OCI-LY7 (cell line): ENCODE measurements around the gene MAP6. TPM values are rescaled to one million over a fixed set of nuclear protein-coding genes. Genes with fewer than 3 reads are reported as not detected.

ENCODE experiments used
- Bru-seq: library from RNA; stranded (reverse); fragments of 400-500 nt; gene quantifications from one replicate; lab custom pipeline; 2021; lab: Mats Ljungman, UMichigan
- BruChase-seq, 2 experiments: library from RNA; stranded (reverse); fragments of 400-500 nt; gene quantifications; one replicate each; lab custom pipeline; 2021; lab: Mats Ljungman, UMichigan
- BruUV-seq: library from RNA; stranded (reverse); fragments of 400-500 nt; replicated peaks from 2 replicates; lab custom pipeline; 2021; lab: Mats Ljungman, UMichigan
- CTCF ChIA-PET: fragments of 300-600 bp; sonication (Branson Sonifier 250); formaldehyde crosslinking; loops from one replicate; lab custom pipeline; 2022; ENCODE audit warnings: antibody characterized with exemption; ENCODE audit not compliant: unreplicated experiment; lab: Charles Lee
- POLR2A ChIA-PET: fragments of 300-600 bp; sonication (Branson Sonifier 250); formaldehyde crosslinking; loops from one replicate; lab custom pipeline; 2022; ENCODE audit warnings: antibody characterized with exemption; lab: Charles Lee
- DNase-seq: peaks from one replicate; pipeline ENCODE4 v3.0.0-alpha.2; 2015; ENCODE audit warnings: low spot score
- H2AFZ ChIP-seq: fragments of 200-600 bp; sonication (generic), shearing (Covaris generic); 2 replicates; pipeline ENCODE4 v1.6.1; 2014; ENCODE audit warnings: mild to moderate bottlenecking, antibody characterized with exemption, low read length, moderate library complexity
- H3K27ac ChIP-seq: fragments of 200-600 bp; sonication (generic); 2 replicates; pipeline ENCODE4 v1.5.1; 2014; ENCODE audit warnings: mixed run types, low read depth, mild to moderate bottlenecking, moderate library complexity, low read length, inconsistent platforms; ENCODE audit not compliant: poor library complexity, severe bottlenecking
- H3K36me3 ChIP-seq: fragments of 200-600 bp; sonication (generic); 2 replicates; pipeline ENCODE4 v1.6.1; 2014; ENCODE audit warnings: mild to moderate bottlenecking, antibody characterized with exemption, low read length, moderate library complexity, mixed read lengths; ENCODE audit not compliant: insufficient read depth
- H3K4me1 ChIP-seq: fragments of 200-600 bp; sonication (generic); 2 replicates; pipeline ENCODE4 v1.5.1; 2014; ENCODE audit warnings: mild to moderate bottlenecking, low read length; ENCODE audit not compliant: insufficient read depth, poor library complexity, severe bottlenecking
- H3K4me2 ChIP-seq: fragments of 200-600 bp; sonication (generic); 2 replicates; pipeline ENCODE4 v1.6.1; 2014; ENCODE audit warnings: mild to moderate bottlenecking, low read length
- H3K4me3 ChIP-seq: fragments of 200-600 bp; sonication (generic); 2 replicates; pipeline ENCODE4 v1.5.1; 2014; ENCODE audit warnings: mild to moderate bottlenecking, low read depth, low read length; ENCODE audit not compliant: poor library complexity, severe bottlenecking
- H3K79me2 ChIP-seq: fragments of 200-600 bp; sonication (generic); 2 replicates; pipeline ENCODE4 v1.6.1; 2016; ENCODE audit warnings: low read depth, mild to moderate bottlenecking, low read length, moderate library complexity, mixed read lengths; ENCODE audit not compliant: insufficient read depth
- H3K9me2 ChIP-seq: fragments of 200-600 bp; sonication (generic); 2 replicates; pipeline ENCODE4 v1.6.1; 2016; ENCODE audit warnings: mild to moderate bottlenecking, low read length, mixed read lengths; ENCODE audit not compliant: insufficient read depth
- H3K9me3 ChIP-seq: fragments of 200-600 bp; sonication (generic); 2 replicates; pipeline ENCODE4 v1.6.1; 2014; ENCODE audit warnings: mild to moderate bottlenecking, mixed run types, low read length, mixed read lengths
- H4K20me1 ChIP-seq: fragments of 200-600 bp; sonication (generic); 2 replicates; pipeline ENCODE4 v1.6.1; 2014; ENCODE audit warnings: mild to moderate bottlenecking, antibody characterized with exemption, low read length, moderate library complexity, mixed read lengths; ENCODE audit not compliant: insufficient read depth
- CTCF ChIP-seq: fragments of 200-600 bp; sonication (generic); conservative IDR thresholded peaks from 2 replicates; pipeline ENCODE4 v1.5.1; 2014; ENCODE audit warnings: mild to moderate bottlenecking, antibody characterized with exemption, low read length, moderate library complexity, mixed read lengths
- EZH2phosphoT487 ChIP-seq: fragments of 200-600 bp; sonication (generic); IDR thresholded peaks from 2 replicates; pipeline ENCODE4 v1.6.1; 2018; ENCODE audit warnings: low read depth, borderline replicate concordance, mild to moderate bottlenecking, mixed run types, antibody characterized with exemption, low read length, moderate library complexity, mixed read lengths
- intact Hi-C: fragments of 100-400 bp; cut with micrococcal nuclease; formaldehyde crosslinking; loops from one replicate; pipeline ENCODE4 v1.10.0; 2022; ENCODE audit not compliant: unreplicated experiment
- long read RNA-seq: library from polyadenylated mRNA; stranded (forward); transcript quantifications from one replicate; pipeline ENCODE4 v2.0.0, GENCODE V29; 2022
- total RNA-seq, 2 experiments: library from RNA; depleted of rRNA in 1 of 2; stranded (reverse); fragments of >200 nt in 1 of 2; shearing (Covaris generic) in 1 of 2; gene quantifications; 2 replicates each; pipeline ENCODE4 v1.2.3, GENCODE V29; 2014 to 2022

The MAP6 gene
- not detected in 2 replicates for total RNA-seq (2014; rRNA removed; shearing (Covaris generic))
- not detected in 2 replicates for total RNA-seq (2022)
- not detected for Bru-seq, nascent RNA
- not detected for BruChase-seq, experiment 1, labeled RNA remaining after a 6-hour chase
- BruChase-seq, experiment 2, labeled RNA remaining after a 2-hour chase, result not detected
- long read RNA-seq, result 0 reads

DNA sequence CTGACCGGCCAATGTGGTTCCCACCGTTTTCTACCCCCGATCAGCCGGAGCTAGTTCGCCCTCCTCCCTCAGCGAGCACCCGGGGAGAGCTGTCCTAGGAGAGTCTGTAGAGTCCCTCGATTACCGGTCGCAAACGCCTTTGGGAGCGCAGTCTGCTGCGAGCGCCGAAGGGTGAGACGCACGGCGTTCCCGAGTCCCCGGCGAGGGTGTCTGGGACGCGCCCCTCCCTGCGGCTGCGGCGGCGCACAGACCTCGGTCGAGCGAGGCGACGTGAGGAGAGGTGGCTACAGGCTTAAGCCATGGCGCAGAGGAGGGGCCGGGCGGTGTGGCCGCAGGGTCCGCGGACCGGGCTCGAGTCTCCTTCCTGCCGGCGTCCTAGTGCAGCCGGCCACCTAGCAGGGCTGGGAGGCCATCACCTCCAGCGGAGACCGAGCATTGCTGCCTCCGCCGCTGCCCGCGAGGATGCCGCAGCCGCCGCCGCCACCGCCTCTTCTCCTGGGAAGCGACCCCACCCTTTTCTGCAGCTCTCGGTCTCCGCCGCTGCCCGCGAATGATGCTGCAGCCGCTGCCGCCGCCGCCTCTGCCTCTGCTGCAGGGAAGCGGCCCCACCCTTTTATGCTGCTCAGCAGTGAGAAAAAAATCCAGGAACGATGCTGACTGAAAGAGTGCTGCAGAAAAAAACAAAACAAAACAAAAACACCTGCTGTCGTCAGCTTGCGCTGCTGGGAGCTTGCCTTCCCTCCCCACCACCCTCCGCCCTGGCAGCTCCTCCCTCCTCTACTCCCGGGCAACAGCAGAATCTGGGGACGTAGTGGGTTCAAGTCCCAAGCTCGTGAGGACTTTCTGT, at the start of gene MAP6:
TSS of gene MAP6 (minus strand) at position 588 of the 847 bp plus-strand sequence. CDS start 669 bp downstream, outside the sequence.
- TF ChIP-seq CTCF, result no peak
- TF ChIP-seq EZH2phosphoT487, result no peak
- DNase-seq, result no peak
- Histone ChIP-seq H3K4me1 (no peaks in the 10 kb centered on the region), H4K20me1 (no peaks in the 10 kb centered on the region), H3K4me2 (no peak within 1 kb of the TSS), H3K27ac (no peak within 1 kb of the TSS), H2AFZ (no peak within 1 kb of the TSS), H3K79me2 (no peaks in the 10 kb centered on the region), H3K9me2 (no peaks in the 10 kb centered on the region), H3K36me3 (no peaks in the 10 kb centered on the region), H3K4me3 (no peak within 1 kb of the TSS), H3K9me3 (no peaks in the 10 kb centered on the region)
- intact Hi-C loops, result no loop called here
- POLR2A ChIA-PET, result interaction anchor here (0.6 kb wide), 1 partner anchor 11 kb away, joined by 6 read pairs; no protein-coding TSS in a partner anchor
- CTCF ChIA-PET, result no interaction called here
- no TSS peak for BruUV-seq

DNA sequence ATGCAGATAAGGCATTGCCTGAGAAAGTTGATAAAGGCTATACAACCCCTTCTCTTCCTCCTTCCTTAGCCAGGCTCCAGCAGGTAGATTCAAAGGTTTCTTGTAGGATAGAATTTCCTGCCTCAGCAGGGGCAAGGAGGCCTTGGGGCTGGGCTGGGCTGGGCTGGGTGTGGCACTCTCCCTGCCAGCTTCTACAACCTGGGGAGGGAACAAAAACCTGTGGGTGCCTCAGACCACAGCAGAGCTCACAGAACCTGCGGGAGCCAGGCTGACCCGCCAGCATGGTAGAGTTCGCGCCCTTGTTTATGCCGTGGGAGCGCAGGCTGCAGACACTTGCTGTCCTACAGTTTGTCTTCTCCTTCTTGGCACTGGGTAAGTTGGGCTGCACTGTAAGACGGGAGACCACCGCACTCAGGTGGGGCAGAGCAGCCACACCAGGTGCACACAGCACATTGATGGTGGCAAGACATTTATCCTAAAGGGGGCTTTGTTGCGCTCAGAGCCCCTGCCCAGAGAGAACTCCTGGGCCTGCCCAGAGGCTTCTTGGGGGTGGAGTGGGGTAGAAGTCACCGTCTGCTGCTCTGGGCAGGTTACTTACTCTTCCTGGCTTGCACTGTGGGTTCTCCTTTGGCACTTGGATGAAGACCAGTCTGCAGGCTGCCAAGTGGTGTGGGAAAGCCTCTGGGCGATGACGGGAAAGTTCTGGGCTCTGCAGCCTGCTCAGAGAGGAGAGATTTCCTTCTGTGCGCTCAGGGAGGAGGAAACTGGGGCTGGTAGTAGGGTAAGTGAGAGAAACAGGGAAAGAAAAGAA, 49.0 kb upstream of the MAP6 start, which contains the start of gene MOGAT2:
TSS of gene MOGAT2 (plus strand) at position 231 of the 811 bp plus-strand sequence. CDS start at position 282, 51 bp downstream.
- Histone ChIP-seq H3K9me2 (no peaks in the 10 kb centered on the region), H3K4me3 (no peak within 1 kb of the TSS), H4K20me1 (no peaks in the 10 kb centered on the region), H3K79me2 (no peaks in the 10 kb centered on the region), H3K9me3 (no peaks in the 10 kb centered on the region), H3K27ac (no peak within 1 kb of the TSS), H2AFZ (no peak within 1 kb of the TSS), H3K36me3 (no peaks in the 10 kb centered on the region), H3K4me2 (no peak within 1 kb of the TSS), H3K4me1 (no peaks in the 10 kb centered on the region)
- CTCF ChIA-PET, result no interaction called here
- POLR2A ChIA-PET, result no interaction called here
- intact Hi-C loops, result no loop called here
- no peak for TF ChIP-seq CTCF
- TF ChIP-seq EZH2phosphoT487, result no peak
- no peak for DNase-seq
- BruUV-seq, result no TSS peak
